ENCODE measurements around the gene PDCD1.
"Not testable (repeated sequence)": the region's sequence is repeated elsewhere in the genome, so short reads cannot be mapped to it uniquely, and the experiment has no call there.

PDCD1 gene

GRCh38 chr2:241850544-241851324 is 8.0 kb downstream of the PDCD1 start:
- DNase-seq = no peak

DNA sequence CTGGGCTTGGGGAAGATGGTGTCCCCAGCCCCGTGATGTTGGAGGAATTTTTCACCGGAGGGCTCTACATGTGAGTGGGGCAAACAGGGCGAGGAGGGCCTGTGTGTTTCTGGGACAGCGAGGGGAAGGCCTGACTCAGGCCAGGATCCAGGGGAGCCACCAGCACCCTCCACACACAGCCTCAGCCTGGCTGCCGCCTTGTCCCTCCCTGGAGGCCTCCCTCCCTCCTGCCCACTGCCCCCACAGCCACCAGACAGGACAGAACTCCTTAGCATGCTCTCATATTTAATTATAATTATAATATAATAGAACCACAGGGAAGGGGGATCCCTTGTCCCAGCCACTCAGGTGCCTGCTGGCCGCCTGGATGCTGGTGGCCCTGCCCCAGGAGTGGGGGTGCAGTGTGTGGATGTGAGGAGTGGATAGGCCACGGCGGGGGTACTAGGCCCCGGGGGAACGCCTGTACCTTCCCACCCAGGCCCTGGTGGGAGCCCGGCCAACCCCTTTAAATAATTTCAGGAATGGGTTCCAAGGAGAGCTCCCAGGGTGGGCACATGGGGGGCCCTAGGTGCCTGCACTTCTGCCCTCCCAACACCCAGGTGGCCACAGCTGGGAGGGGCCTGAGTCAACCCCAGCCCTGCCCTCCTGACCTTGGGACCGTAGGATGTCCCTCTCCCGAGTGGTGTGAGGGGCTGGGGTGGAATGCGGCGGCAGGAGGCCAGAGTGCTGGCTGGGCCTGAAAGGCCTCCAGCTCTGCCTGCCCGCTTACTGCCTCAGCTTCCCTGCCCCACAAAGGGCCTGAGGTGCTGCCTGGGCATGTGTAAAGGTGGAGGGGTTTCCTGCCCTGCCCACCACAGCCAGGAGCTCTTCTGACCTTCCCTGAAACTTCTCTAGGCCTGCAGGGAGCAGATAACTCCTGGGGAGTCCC is 8.8 kb downstream of the PDCD1 start:
- DNase-seq = no peak

DNA sequence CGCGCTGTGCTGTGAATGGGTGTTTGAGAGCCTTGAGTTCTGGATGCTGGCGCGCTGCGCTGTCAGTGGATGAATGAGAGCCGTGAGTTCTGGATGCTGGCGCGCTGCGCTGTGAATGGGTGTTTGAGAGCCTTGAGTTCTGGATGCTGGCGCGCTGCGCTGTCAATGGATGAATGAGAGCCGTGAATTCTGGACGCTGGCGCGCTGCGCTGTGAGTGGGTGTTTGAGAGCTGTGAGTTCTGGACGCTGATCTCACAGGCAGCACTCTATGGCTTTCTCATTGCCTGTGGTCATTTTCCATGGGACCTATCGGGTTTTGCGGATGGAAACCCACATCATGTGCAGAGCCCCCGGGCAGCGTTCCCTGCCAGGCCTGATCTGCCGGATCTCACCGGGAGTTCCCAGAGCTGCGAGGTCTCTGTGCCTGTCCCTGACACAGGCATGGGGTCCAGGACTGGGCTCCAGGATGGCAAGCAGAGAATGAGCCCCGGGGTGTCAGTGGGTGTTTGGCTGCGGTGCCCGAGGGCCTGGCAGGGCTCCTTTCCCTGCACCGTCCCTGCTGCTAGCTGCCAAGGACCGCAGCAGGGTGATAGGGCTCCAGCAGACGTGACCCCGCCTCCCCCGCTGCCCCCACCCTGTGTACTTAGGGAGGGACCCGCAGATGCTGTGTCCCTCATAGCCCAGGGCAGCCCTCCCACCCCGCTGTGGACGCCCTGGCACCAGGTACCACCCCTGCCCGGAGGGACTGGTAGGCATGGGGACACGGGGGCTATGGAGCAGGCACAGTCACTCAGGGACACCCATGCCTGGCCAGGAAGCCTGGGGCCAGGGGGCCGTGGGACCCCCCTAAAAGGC is 9.7 kb downstream of the PDCD1 start:
- no peak for DNase-seq

- DNase-seq = no peak
Observed at GRCh38 chr2:241846406-241846805, 12.3 kb downstream of the PDCD1 start.

GRCh38 chr2:241844831-241845578 is 13.7 kb downstream of the PDCD1 start:
- no peak for DNase-seq

DNA sequence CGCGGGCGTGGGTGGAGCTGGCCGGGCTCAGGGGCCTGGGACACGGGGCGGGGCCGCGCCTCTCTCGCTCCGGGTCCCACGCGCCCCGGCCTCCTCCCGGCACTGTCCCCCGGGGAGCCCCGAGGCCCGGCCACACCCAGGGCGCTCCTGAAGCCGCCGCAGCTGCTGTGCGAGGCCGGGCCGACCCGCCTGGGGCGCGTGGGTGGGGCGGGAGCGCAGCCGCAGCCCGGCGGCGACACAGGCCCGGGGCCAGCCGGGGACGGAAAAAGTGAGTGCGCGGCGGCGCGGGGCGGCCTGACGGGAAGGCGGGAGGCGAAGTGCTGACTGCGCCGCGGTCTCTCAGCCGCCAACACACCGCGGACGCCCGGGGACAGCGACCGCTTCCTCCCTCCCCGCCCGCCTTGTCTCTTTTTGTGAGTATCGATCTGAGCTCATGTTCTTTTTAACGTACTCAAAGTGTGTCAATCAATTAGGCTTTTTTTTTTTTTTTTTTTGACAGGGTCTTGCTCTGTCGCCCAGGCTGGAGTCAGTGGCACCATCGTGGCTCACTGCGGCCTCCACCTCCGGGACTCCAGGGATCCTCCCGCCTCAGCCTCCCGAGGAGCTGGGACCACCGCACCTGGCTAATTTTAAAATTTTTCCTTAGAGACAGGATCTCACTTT is 14.5 kb downstream of the PDCD1 start:
- DNase-seq = no peak

DNA sequence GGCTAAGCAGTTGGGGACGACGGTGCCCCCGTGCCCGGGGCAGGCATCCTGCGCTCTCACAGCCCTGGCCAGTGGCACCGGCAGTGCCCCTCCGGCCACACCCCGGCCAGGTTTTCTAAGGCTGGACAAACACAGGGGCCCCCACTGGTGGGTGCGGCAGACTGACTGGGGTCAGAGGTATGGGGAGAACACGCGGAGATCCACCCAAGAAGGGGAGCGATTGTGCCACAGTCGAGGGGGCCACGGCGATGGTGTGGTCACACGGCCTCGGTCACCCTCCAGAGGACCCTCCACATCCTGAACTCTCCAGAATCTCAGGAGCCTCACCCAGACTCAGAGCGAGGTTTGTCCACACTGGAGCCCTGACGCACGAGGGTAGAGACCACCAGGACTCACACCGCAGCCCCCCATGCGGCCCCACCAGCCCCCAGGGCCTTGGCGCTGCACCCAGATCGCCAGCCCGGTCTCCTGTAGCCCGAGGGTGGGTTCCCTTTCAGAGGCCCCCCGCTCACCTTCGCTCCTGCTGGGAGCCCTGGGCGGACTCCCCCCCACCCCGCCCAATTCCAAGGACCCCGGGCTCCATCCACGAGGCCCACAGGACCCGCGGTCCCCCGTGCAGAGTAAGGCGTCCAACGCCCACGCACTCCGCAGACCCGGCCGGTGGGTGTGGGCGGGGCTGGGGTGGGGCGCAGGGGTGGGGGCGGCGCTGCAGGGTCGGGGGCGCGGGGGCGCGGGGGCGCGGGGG is 15.2 kb downstream of the PDCD1 start:
- no peak for DNase-seq

GRCh38 chr2:241842620-241843211 is 16.0 kb downstream of the PDCD1 start:
- DNase-seq = no peak

DNA sequence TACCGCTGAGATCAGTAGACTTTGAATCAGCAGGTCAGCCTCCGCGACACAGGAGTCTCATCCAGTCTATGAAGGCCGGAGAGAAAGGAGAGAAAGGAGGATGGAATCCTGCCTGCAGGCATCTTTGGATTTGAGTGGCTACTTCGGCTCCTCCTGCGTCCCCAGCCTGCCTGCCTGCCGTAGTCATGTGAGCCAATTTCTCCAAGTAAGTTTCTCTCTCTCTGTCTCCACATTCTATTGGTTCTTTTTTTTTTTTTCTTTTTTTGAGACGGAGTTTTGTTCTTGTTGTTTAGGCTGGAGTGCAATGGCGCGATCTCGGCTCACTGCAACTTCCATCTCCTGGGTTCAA is 16.7 kb downstream of the PDCD1 start:
- no peak for DNase-seq

DNA sequence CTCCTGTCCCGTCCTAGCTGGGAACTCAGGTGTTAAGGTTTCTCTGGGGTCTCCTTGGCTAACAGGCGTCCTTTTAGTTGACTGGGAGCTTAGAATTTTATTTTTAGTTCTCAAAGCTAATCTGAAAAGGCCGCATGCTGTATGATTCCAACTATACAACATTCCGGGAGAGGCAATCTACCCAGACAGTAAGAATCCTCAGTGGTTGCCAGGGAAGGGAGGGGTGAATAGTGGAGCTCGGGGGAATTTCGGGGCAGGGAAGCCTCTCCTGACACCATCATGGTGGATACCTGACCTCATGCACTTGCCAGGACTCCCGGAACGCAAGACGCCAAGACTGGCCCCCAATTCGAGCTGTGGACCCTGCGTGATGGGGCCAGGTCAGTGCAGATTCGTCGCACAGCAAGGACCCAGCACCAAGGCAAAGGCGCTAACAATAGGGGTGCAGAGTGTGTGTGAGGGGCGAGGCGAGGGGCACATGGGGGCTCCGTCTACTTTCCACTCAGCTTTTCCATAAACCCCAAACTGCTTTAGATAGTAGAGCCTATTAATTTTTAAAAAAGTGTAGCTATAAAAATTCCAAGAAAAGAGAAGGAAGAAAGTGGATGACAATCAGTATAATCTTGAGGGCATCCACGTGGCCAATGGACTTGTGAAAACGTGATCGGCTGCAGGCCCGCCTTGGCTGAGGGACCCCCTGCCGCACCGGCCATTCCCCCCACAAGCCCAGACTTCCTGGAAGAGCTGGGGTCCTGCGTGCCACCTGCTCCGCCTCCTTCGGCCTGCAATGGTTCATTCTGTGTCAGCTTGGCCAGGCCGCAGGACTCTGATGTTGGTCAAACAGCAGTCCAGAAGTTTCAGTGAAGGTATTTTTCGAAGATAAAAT is 17.3 kb downstream of the PDCD1 start:
- no peak for DNase-seq

- no peak for DNase-seq
Observed at GRCh38 chr2:241837197-241837965, 21.3 kb downstream of the PDCD1 start.

- DNase-seq = no peak
Observed at GRCh38 chr2:241836292-241836691, 22.4 kb downstream of the PDCD1 start.

DNA sequence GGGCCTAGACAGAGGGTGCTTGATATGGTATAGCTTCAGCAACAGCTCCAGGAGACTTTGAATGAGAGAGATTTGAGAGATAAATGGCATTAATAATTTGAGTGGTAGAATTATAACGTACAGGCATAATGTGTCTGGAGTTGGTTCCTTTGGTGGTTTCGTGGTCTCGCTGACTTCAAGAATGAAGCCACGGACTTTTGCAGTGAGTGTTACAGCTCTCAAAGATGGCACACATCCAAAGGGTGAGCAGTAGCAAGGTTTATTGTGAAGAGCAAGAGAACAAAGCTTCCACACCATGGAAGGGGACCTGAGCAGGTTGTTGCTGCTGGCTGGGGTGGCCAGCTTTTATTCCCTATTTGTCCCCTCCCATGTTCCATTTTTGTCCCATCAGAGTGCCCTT is 23.1 kb downstream of the PDCD1 start:
- DNase-seq = no peak

DNA sequence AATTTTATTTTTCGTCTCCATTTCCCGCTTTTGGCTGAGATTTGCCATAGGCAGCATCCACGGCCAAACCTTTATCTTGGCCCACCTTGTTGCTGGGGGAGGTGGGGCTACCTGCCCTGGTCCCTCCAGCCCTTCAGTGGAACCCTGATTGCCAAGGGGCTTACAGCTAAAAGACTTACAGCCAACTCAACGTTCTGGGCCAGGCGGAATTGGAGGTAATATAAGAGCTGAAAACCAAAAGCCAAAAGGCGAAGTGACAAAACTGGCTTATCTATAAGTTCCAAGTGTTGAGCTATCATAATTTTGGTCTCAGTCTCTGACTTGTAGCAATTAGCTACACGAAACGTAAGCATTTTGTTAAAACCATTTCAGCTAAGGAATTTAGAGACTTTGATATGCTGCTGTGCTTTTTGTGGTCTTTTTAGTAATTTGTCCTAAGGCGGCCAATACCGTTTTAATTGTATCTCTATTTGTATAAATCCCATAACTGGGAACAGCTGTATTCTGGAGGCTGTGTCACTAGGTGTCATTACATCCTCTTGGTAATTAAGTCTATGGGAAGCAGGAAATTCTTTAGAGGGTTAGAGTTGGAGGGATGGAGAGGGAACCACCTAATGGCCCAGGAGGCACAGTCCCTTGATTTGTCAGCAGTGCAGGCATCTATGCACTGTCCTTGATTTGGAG is 24.0 kb downstream of the PDCD1 start:
- no peak for DNase-seq

DNA sequence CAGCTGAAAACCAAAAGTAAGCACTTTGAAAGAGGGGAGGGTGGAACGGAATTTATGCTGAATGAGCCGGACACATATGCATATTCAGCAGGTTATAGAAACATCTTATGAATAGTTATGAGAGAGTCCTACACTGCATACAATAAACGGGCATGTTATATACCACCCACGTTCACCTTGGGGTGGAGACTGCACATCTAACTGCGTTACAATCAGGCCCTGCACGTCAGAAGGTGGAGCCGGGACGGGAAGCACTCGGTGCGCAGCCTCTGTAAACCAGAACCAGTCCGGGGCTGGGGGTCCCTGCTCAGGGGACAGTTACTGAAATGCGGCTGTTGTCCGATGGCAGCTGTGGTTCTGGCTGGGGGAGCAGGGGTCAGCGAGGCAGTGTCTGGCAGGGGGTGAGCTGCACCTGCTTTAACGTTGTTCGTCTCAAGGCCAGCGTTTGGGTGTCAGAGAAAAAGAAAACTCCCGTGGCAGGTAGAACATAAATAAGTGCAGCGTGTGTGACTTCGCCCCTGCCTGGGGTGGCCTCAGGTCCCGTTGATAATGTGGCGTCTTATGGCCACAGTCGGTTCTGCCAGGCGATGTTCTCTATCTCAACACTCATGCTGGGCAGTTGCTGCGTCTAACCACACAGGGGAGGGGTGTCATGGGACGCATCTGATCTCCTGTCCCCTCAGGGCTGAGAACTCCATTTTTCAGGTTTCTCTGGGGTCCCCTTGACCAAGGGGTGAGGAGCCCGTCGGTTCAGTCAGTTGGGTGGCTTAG is 24.8 kb downstream of the PDCD1 start:
- not testable (repeated sequence) for DNase-seq

DNA sequence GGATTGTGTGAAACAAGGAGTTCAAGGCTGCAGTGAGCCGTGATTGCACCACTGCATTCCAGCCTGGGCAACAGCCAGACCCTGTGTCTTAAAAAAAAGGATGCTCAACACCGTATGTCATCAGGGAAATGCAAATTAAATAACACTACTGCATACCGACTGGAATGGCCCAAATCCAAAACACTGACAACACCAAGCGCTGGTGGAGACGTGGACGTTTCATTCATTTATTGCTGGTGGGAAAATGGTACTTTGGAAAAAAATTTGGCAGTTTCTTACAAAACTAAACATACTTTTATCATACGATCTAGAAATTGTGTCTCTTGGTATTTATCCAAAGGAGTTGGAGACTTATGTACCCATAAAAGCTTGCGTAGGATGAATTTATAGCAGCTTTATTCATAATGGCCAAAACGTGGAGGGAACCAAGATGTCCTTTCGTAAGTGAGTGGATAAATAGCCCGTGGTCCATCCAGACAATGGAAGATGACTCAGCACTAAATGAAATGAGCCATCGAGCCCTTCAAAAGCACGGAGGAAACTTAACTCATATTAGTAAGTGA is 25.5 kb downstream of the PDCD1 start:
- DNase-seq = no peak

- DNase-seq = no peak
Observed at GRCh38 chr2:241827394-241827793, 31.3 kb downstream of the PDCD1 start.

Measured in NCI-H1105 (cell line).